ENCODE results near the gene PTPRK.

The PTPRK gene

DNA sequence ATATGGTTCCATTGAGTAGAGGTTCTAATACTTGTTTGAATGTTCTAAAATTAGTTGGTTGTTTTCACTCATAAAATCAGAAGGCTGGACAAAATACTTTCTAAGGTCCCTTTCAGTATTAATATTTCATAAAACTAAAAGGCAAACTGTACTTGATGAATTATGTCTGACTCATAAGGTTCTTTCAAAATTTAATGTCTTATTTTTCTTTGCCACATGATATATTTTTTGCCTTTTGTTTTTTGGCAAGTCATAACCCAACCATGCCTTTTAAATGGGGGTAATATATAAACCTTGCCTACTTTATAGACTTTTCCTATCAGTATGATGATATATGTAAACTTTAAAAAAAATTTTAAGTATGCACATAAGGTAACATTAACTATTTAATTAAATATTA is 244.7 kb downstream of the PTPRK start:
- DNase-seq (ENCODE audit: low read depth), result no peak

DNA sequence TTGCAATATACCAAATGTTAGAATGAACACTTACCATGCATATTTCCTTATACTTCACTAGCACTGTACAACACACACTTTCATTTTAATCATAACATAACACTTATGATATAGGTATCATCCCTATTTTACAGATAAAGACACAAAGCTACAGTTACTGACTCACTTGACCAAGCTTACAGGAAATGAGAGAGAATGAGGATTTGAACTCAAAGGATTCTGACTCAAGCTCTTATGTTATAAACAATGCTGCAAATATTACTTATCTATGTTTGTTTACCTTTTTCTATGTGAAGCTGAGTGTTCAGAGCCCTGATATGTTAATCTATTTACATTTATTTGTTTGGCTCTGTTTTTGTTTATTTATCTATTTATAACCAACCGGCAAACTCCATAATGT is 245.4 kb downstream of the PTPRK start:
- H3K4me3 ChIP-seq (ENCODE audit: low read depth, low read length), result no peak overlapping the region
- no peak for DNase-seq (ENCODE audit: low read depth)
- TF ChIP-seq, protein P1, sequence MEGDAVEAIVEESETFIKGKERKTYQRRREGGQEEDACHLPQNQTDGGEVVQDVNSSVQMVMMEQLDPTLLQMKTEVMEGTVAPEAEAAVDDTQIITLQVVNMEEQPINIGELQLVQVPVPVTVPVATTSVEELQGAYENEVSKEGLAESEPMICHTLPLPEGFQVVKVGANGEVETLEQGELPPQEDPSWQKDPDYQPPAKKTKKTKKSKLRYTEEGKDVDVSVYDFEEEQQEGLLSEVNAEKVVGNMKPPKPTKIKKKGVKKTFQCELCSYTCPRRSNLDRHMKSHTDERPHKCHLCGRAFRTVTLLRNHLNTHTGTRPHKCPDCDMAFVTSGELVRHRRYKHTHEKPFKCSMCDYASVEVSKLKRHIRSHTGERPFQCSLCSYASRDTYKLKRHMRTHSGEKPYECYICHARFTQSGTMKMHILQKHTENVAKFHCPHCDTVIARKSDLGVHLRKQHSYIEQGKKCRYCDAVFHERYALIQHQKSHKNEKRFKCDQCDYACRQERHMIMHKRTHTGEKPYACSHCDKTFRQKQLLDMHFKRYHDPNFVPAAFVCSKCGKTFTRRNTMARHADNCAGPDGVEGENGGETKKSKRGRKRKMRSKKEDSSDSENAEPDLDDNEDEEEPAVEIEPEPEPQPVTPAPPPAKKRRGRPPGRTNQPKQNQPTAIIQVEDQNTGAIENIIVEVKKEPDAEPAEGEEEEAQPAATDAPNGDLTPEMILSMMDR (IDR thresholded peaks at IDR 0.05; ENCODE audit: low read depth, low read length, missing control alignments), result no peak

More for the DNA sequence above, 244.7 kb downstream of the PTPRK start:
- H3K4me3 ChIP-seq (ENCODE audit: low read depth, low read length), result no peak overlapping the region
- TF ChIP-seq, protein P1 (IDR thresholded peaks at IDR 0.05; ENCODE audit: low read depth, low read length, missing control alignments), result no peak

DNA sequence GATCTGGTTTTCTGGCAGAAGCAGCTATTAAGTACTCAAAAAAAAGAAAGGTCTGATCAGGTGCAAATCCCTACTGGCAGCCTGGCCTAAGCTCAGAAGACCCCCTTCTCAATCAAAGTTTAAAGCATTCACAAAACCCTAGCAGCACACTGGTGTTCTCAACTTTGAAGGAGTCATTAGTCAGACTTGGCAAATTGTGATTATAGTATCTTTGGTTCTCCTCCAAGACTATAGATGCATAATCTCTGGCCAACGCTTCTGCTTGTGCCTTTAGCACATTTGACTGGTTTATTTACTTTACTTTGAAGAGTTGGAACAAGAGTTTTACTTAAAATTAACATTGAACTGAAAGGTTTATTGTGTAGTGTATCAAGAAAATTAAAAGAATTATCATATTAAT is 248.9 kb downstream of the PTPRK start:
- no peak for DNase-seq (ENCODE audit: low read depth)
- TF ChIP-seq, protein P1 (IDR thresholded peaks at IDR 0.05; ENCODE audit: low read depth, low read length, missing control alignments), result no peak
- no peak overlapping the region for H3K4me3 ChIP-seq (ENCODE audit: low read depth, low read length)

DNA sequence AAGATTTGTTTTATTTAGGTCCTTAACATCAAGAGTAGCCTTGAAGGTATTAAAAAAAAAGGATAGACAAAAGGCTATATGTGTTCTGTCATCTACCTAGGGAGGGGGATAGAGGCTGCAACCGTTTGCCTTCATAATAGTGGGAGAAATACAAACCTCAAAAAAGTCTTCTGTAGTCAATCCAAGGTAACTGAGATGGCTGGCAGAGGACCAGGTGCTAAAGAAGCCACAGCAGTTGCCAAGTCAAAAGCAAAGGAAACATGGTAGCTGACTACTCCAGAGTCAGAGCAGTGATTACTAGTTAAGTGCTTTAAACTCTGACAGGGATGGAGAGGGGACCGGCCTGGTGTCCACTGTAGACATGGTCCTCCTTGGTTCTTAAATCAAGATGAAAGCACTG is 249.4 kb downstream of the PTPRK start:
- TF ChIP-seq, protein P1 (IDR thresholded peaks at IDR 0.05; ENCODE audit: low read depth, low read length, missing control alignments), result no peak
- no peak overlapping the region for H3K4me3 ChIP-seq (ENCODE audit: low read depth, low read length)
- no peak for DNase-seq (ENCODE audit: low read depth)

GRCh38 chr6:128266946-128267345 is 253.5 kb downstream of the PTPRK start:
- H3K4me3 ChIP-seq (ENCODE audit: low read depth, low read length), result no peak overlapping the region
- DNase-seq (ENCODE audit: low read depth), result no peak
- TF ChIP-seq, protein P1 (IDR thresholded peaks at IDR 0.05; ENCODE audit: low read depth, low read length, missing control alignments), result no peak

DNA sequence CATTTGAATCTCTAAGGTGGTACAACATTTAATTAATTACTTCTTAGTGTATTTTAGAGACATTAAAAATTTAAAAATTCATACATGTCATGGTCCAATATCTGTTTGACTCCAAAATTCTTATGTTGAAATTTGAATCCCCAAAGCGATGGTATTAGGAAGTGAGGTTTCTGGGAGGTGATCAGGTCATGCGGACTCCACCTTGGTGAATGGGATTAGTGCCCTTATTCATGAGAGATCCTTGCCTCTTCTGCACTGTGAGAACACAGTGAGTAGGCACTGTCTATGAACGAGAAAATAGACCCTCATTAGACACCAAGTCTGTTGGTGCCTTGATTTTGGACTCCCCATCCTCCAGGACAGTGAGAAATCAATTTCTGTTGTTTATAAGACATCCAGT is 254.7 kb downstream of the PTPRK start:
- no peak overlapping the region for H3K4me3 ChIP-seq (ENCODE audit: low read depth, low read length)
- no peak for DNase-seq (ENCODE audit: low read depth)
- TF ChIP-seq, protein P1 (IDR thresholded peaks at IDR 0.05; ENCODE audit: low read depth, low read length, missing control alignments), result no peak
